ENCODE measurements around the gene HCRTR1. TPM values are rescaled to one million over a fixed set of nuclear protein-coding genes. Genes with fewer than 3 reads are reported as not detected.

Gene HCRTR1
- total RNA-seq, 1 experiment from 2014 or later: not detected

GRCh38 chr1:31655104-31655503 is 37.6 kb downstream of the HCRTR1 start:
- Histone ChIP-seq H3K27me3 (ENCODE audit: insufficient read depth, low read depth) (no peaks in the 10 kb centered on the region), H3K36me3 (ENCODE audit: low read depth) (no peaks in the 10 kb centered on the region), H3K4me3 (no peak overlapping the region), H3K4me1 (replicated peaks; ENCODE audit: insufficient read depth) (peaks cover 10% of the 10 kb centered on the region; the same call in 1 of the 2 replicates), H3K79me2 (ENCODE audit: low read depth) (no peaks in the 10 kb centered on the region), H4K20me1 (ENCODE audit: insufficient read depth) (no peaks in the 10 kb centered on the region), H3K9me3 (ENCODE audit: insufficient read depth, low read depth) (no peaks in the 10 kb centered on the region), H3F3A (ENCODE audit: insufficient read depth, low read depth) (peaks cover 17% of the 10 kb centered on the region; the same call in 1 of the 2 replicates), H3K27ac (no peak overlapping the region), H2AFZ (no peak overlapping the region), H3K9me2 (ENCODE audit: insufficient read depth) (no peaks in the 10 kb centered on the region), H3K4me2 (no peak overlapping the region)
- DNase-seq: no peak
- intact Hi-C loops (cut with micrococcal nuclease; ENCODE audit: unreplicated experiment): no loop called here
- no TSS peak for BruUV-seq (replicated peaks)
- no peak for TF ChIP-seq CTCF (conservative IDR thresholded peaks at IDR 0.05)
- TF ChIP-seq EZH2 (IDR thresholded peaks at IDR 0.05; ENCODE audit: low read depth): no peak
- POLR2A ChIA-PET (ENCODE audit: unreplicated experiment): interaction anchor here (0.9 kb wide), 1 partner anchor 177 kb away, joined by 5 read pairs; no protein-coding TSS in a partner anchor
- CTCF ChIA-PET: no interaction called here

GRCh38 chr1:31655756-31656155 is 38.3 kb downstream of the HCRTR1 start:
- no peaks in the 10 kb centered on the region for H3K9me3 ChIP-seq (ENCODE audit: insufficient read depth, low read depth)
- TF ChIP-seq EZH2 (IDR thresholded peaks at IDR 0.05; ENCODE audit: low read depth) (no peak), CTCF (conservative IDR thresholded peaks at IDR 0.05) (no peak)
- no peak overlapping the region for H2AFZ ChIP-seq
- H3F3A ChIP-seq (ENCODE audit: insufficient read depth, low read depth): peaks cover 10% of the 10 kb centered on the region; the same call in 1 of the 2 replicates
- H3K4me1 ChIP-seq (replicated peaks; ENCODE audit: insufficient read depth): peaks cover 4% of the 10 kb centered on the region; the same call in 1 of the 2 replicates
- H3K4me2 ChIP-seq: no peak overlapping the region
- H3K9me2 ChIP-seq (ENCODE audit: insufficient read depth): no peaks in the 10 kb centered on the region
- CTCF ChIA-PET: no interaction called here
- H4K20me1 ChIP-seq (ENCODE audit: insufficient read depth): no peaks in the 10 kb centered on the region
- no peak overlapping the region for H3K27ac ChIP-seq
- no TSS peak for BruUV-seq (replicated peaks)
- POLR2A ChIA-PET (ENCODE audit: unreplicated experiment): no interaction called here
- H3K4me3 ChIP-seq: no peak overlapping the region
- no peak for DNase-seq
- intact Hi-C loops (cut with micrococcal nuclease; ENCODE audit: unreplicated experiment): no loop called here
- H3K27me3 ChIP-seq (ENCODE audit: insufficient read depth, low read depth): no peaks in the 10 kb centered on the region
- H3K79me2 ChIP-seq (ENCODE audit: low read depth): no peaks in the 10 kb centered on the region
- no peaks in the 10 kb centered on the region for H3K36me3 ChIP-seq (ENCODE audit: low read depth)

GRCh38 chr1:31657020-31657804 is 39.7 kb downstream of the HCRTR1 start:
- ChIA-PET CTCF (no interaction called here), POLR2A (ENCODE audit: unreplicated experiment) (interaction anchor here (0.7 kb wide), 1 partner anchor 69 kb away, joined by 3 read pairs; no protein-coding TSS in a partner anchor)
- H3K36me3 ChIP-seq (ENCODE audit: low read depth): no peaks in the 10 kb centered on the region
- no peaks in the 10 kb centered on the region for H3K4me1 ChIP-seq (replicated peaks; ENCODE audit: insufficient read depth)
- no peak overlapping the region for H3K27ac ChIP-seq
- no peaks in the 10 kb centered on the region for H3K9me3 ChIP-seq (ENCODE audit: insufficient read depth, low read depth)
- no peaks in the 10 kb centered on the region for H3K79me2 ChIP-seq (ENCODE audit: low read depth)
- no peaks in the 10 kb centered on the region for H4K20me1 ChIP-seq (ENCODE audit: insufficient read depth)
- no peaks in the 10 kb centered on the region for H3F3A ChIP-seq (ENCODE audit: insufficient read depth, low read depth)
- H3K4me3 ChIP-seq: no peak overlapping the region
- no peak for DNase-seq
- no peaks in the 10 kb centered on the region for H3K9me2 ChIP-seq (ENCODE audit: insufficient read depth)
- intact Hi-C loops (cut with micrococcal nuclease; ENCODE audit: unreplicated experiment): no loop called here
- H3K4me2 ChIP-seq: no peak overlapping the region
- H2AFZ ChIP-seq: no peak overlapping the region
- no TSS peak for BruUV-seq (replicated peaks)
- H3K27me3 ChIP-seq (ENCODE audit: insufficient read depth, low read depth): no peaks in the 10 kb centered on the region
- no peak for TF ChIP-seq EZH2 (IDR thresholded peaks at IDR 0.05; ENCODE audit: low read depth)
- TF ChIP-seq CTCF (conservative IDR thresholded peaks at IDR 0.05): no peak
